Cardiac fibroblast (primary cell): ENCODE measurements around the gene TMEM178B.

Source experiments
- DNase-seq, 2 donors: peaks; one replicate each; pipeline versions ENCODE4 v3.0.0 to v3.0.0-alpha.2; 2010; ENCODE audit warnings: low read depth in 2 of 2
- H3K4me3 ChIP-seq, 2 donors: replicated peaks in 1 of 2; 1 replicate in 1 of 2; 2 replicates in 1 of 2; pipeline ENCODE4 v1.5.1; 2011; ENCODE audit warnings: low read depth in 2 of 2, low read length in 2 of 2, mild to moderate bottlenecking in 2 of 2, moderate library complexity in 1 of 2
- CTCF ChIP-seq: IDR thresholded peaks from one replicate; pipeline ENCODE4 v1.5.1; 2011; ENCODE audit warnings: low read depth, mild to moderate bottlenecking, low read length, inconsistent platforms

Gene TMEM178B

GRCh38 chr7:141287936-141288335 is 214.1 kb downstream of the TMEM178B start:
- no peak for TF ChIP-seq CTCF
- DNase-seq: no peak
- no peak overlapping the region for H3K4me3 ChIP-seq

- no peak overlapping the region for H3K4me3 ChIP-seq
- no peak for TF ChIP-seq CTCF
- DNase-seq: no peak
These were observed 214.8 kb downstream of the TMEM178B start for GRCh38 chr7:141288626-141289025.

- no peak for DNase-seq
- TF ChIP-seq CTCF: no peak
- no peak overlapping the region for H3K4me3 ChIP-seq
These were observed 216.5 kb downstream of the TMEM178B start for GRCh38 chr7:141290365-141290764.

- no peak overlapping the region for H3K4me3 ChIP-seq
- DNase-seq: no peak
- TF ChIP-seq CTCF: no peak
These were observed 217.1 kb downstream of the TMEM178B start for GRCh38 chr7:141290973-141291372.

GRCh38 chr7:141291541-141291940 is 217.7 kb downstream of the TMEM178B start:
- DNase-seq: no peak
- no peak overlapping the region for H3K4me3 ChIP-seq
- TF ChIP-seq CTCF: no peak

GRCh38 chr7:141294143-141294829 is 220.4 kb downstream of the TMEM178B start:
- TF ChIP-seq CTCF: no peak
- DNase-seq: no peak
- H3K4me3 ChIP-seq: no peak overlapping the region

- H3K4me3 ChIP-seq: no peak overlapping the region
- no peak for DNase-seq
- no peak for TF ChIP-seq CTCF
These were observed 221.6 kb downstream of the TMEM178B start for GRCh38 chr7:141295367-141295895.
